HepG2 (cell line): ENCODE measurements around the gene PEX11B. TPM values are rescaled to one million over a fixed set of nuclear protein-coding genes. Genes with fewer than 3 reads are reported as not detected.

Experiments
- ATAC-seq: fragments of 200-7000 bp; cut with Tn5 transposase; 3 replicates; pipeline ENCODE4 v1.9.1; 2020; ENCODE audit warnings: mild to moderate bottlenecking, moderate library complexity
- BruUV-seq: library from RNA; stranded (reverse); fragments of 400-500 nt; replicated peaks from 2 replicates; lab custom pipeline; 2021; lab: Mats Ljungman, UMichigan
- CTCF ChIA-PET: fragments of 300-600 bp; formaldehyde crosslinking; extraction: SDS; loops from one replicate; lab custom pipeline; 2021; ENCODE audit warnings: low total read pairs, inconsistent platforms, low intra/inter-chr PET ratio; lab: Yijun Ruan, JAX
- POLR2A ChIA-PET: fragments of 350-600 bp; sonication (Branson Sonifier 250); formaldehyde crosslinking; loops from one replicate; lab custom pipeline; 2020; ENCODE audit warnings: antibody characterized with exemption, inconsistent platforms; lab: Yijun Ruan, JAX
- DNase-seq: peaks from one replicate; pipeline ENCODE4 v3.0.0-alpha.2; 2015; ENCODE audit warnings: low spot score
- FAIRE-seq: peaks from 3 replicates; lab custom pipeline; 2011; peaks lifted over from hg19 to GRCh38; lab: Jason Lieb, UNC
- H2AFZ ChIP-seq: one replicate; pipeline ENCODE4 v1.6.1; 2011; ENCODE audit warnings: low read length, inconsistent platforms
- H3K27ac ChIP-seq: fragments of 300-600 bp; 3 replicates; pipeline ENCODE4 v1.8.0; 2011; ENCODE audit warnings: mixed run types, mild to moderate bottlenecking, mixed read lengths, low read length, inconsistent platforms; ENCODE audit not compliant: insufficient read depth; ENCODE audit errors: extremely low read length
- H3K27me3 ChIP-seq, 2 experiments: fragments of 200-600 bp in 1 of 2; 2 replicates in 1 of 2; 3 replicates in 1 of 2; pipeline versions ENCODE4 v1.6.0 to v1.8.0; 2011; ENCODE audit warnings: low read length in 2 of 2, mild to moderate bottlenecking in 2 of 2, moderate library complexity in 2 of 2, inconsistent platforms in 1 of 2; ENCODE audit not compliant: insufficient read depth in 2 of 2, control insufficient read depth in 1 of 2
- H3K36me3 ChIP-seq, 2 experiments: fragments of 200-600 bp in 1 of 2; replicated peaks in 1 of 2; 2 replicates in 1 of 2; 3 replicates in 1 of 2; pipeline versions ENCODE4 v1.5.1 to v1.8.0; 2011; ENCODE audit warnings: low read length in 2 of 2, inconsistent platforms in 1 of 2; ENCODE audit not compliant: insufficient read depth in 2 of 2, control insufficient read depth in 1 of 2
- H3K4me1 ChIP-seq: 2 replicates; pipeline ENCODE4 v1.5.1; 2012; ENCODE audit warnings: low read length, inconsistent platforms; ENCODE audit not compliant: insufficient read depth
- H3K4me2 ChIP-seq: 2 replicates; pipeline ENCODE4 v1.6.0; 2011; ENCODE audit warnings: low read depth, low read length, inconsistent platforms
- H3K4me3 ChIP-seq, 3 experiments: fragments of 200-600 bp in 1 of 3; sonication (generic), shearing (Covaris generic) in 1 of 3; replicated peaks in 1 of 3; 2 replicates each; pipeline ENCODE4 v1.5.1; 2011 to 2016; ENCODE audit warnings: low read length in 3 of 3, inconsistent platforms in 2 of 3, low read depth in 2 of 3, mild to moderate bottlenecking in 2 of 3, control low read depth in 1 of 3, mixed read lengths in 1 of 3; ENCODE audit not compliant: insufficient read depth in 1 of 3
- H3K79me2 ChIP-seq: one replicate; pipeline ENCODE4 v1.6.1; 2011; ENCODE audit warnings: low read length, inconsistent platforms; ENCODE audit not compliant: insufficient read depth
- H3K9ac ChIP-seq: 2 replicates; pipeline ENCODE4 v1.6.0; 2011; ENCODE audit warnings: mild to moderate bottlenecking, low read depth, low read length, inconsistent platforms; ENCODE audit not compliant: insufficient read depth
- H3K9me3 ChIP-seq: 2 replicates; pipeline ENCODE4 v1.5.1; 2012; ENCODE audit warnings: mild to moderate bottlenecking, low read length
- H4K20me1 ChIP-seq: 2 replicates; pipeline ENCODE4 v1.6.0; 2011; ENCODE audit warnings: inconsistent platforms, mild to moderate bottlenecking, low read length, moderate library complexity; ENCODE audit not compliant: insufficient read depth
- JUNB ChIP-seq: sonication (generic); formaldehyde crosslinking; IDR thresholded peaks from 2 replicates; pipeline ENCODE4 v1.8.0; 2022; ENCODE audit warnings: missing genetic modification reagents, mild to moderate bottlenecking, borderline replicate concordance
- RERE ChIP-seq: IDR thresholded peaks from 2 replicates; pipeline ENCODE4 v1.6.1; 2016; ENCODE audit warnings: low read depth, missing genetic modification reagents, missing compliant biosample characterization
- SIN3A ChIP-seq: IDR thresholded peaks from 2 replicates; pipeline ENCODE4 v1.6.1; 2011; ENCODE audit warnings: low read depth, mild to moderate bottlenecking, control low read depth, low read length, borderline replicate concordance
- SKI ChIP-seq: fragments of 450-650 bp; IDR thresholded peaks from one replicate; pipeline ENCODE4 v1.6.1; 2018; ENCODE audit warnings: mild to moderate bottlenecking; ENCODE audit not compliant: partially characterized antibody
- SMAD3 ChIP-seq: sonication (generic); formaldehyde crosslinking; IDR thresholded peaks from 2 replicates; pipeline ENCODE4 v1.4.0; 2020; ENCODE audit warnings: missing genetic modification reagents
- TRAFD1 ChIP-seq: sonication (generic); formaldehyde crosslinking; IDR thresholded peaks from 2 replicates; pipeline ENCODE4 v1.5.1; 2020; ENCODE audit warnings: missing genetic modification reagents, mild to moderate bottlenecking, borderline replicate concordance
- ZBTB21 ChIP-seq: sonication (generic); formaldehyde crosslinking; IDR thresholded peaks from 2 replicates; pipeline ENCODE4 v1.4.0; 2020; ENCODE audit warnings: missing genetic modification reagents
- ZGPAT ChIP-seq: IDR thresholded peaks from 2 replicates; pipeline ENCODE4 v1.6.1; 2016; ENCODE audit warnings: mild to moderate bottlenecking
- ZNF18 ChIP-seq: sonication (generic); formaldehyde crosslinking; IDR thresholded peaks from 2 replicates; pipeline ENCODE4 v1.8.0; 2022; ENCODE audit warnings: mild to moderate bottlenecking, missing genetic modification reagents; ENCODE audit not compliant: insufficient replicate concordance
- ZNF775 ChIP-seq: sonication (generic); formaldehyde crosslinking; IDR thresholded peaks from 2 replicates; pipeline ENCODE4 v1.4.0; 2020; ENCODE audit warnings: missing genetic modification reagents, mild to moderate bottlenecking, moderate library complexity, borderline replicate concordance
- WGBS: methylation state at CpG from one replicate; pipeline ENCODE4 v1.1.6; 2017; ENCODE audit warnings: low lambda C conversion rate; 5-methylcytosine and 5-hydroxymethylcytosine counted together
- in situ Hi-C: cut with HindIII; loops from 2 replicates; pipeline ENCODE4 v1.10.0; 2017; ENCODE audit warnings: low pct_unique_long_range_greater_than_20kb; ENCODE audit not compliant: extremely low pct_ligation_motif_present
- intact Hi-C: fragments of 100-400 bp; cut with micrococcal nuclease; formaldehyde crosslinking; loops from one replicate; pipeline ENCODE4 v1.10.0; 2022; ENCODE audit not compliant: unreplicated experiment
- polyA plus RNA-seq, 8 experiments: library from polyadenylated mRNA; depleted of rRNA in 3 of 8; stranded (reverse) in 7 of 8; unstranded in 1 of 8; fragments of >200 nt; fragmentation: Illumina TruSeq in 4 of 8; extraction: Trizol in 4 of 8; gene quantifications; 2 replicates each; pipeline versions ENCODE4 v1.2.1 to v1.2.3, GENCODE V29; 2011 to 2016; ENCODE audit warnings: low read depth in 4 of 8, missing spikeins in 1 of 8, mixed read lengths in 1 of 8; ENCODE audit not compliant: insufficient read depth in 1 of 8
- total RNA-seq, 5 experiments: library from RNA; depleted of rRNA; stranded (reverse); fragments of >200 nt; fragmentation: Illumina TruSeq; extraction: Trizol; gene quantifications; 2 replicates each; pipeline ENCODE4 v1.2.3, GENCODE V29; 2016; ENCODE audit warnings: low read depth in 1 of 5
- TF ChIP-seq, protein P1 (sequence below): sonication (generic); formaldehyde crosslinking; IDR thresholded peaks from 2 replicates; pipeline ENCODE4 v1.5.1; 2020; ENCODE audit warnings: mild to moderate bottlenecking, missing genetic modification reagents, moderate library complexity

The PEX11B gene
- total and polyA plus RNA-seq, 2 of the 13 experiments (the other 11 are each of a cell fraction or from before 2014, with no cell fraction given), result 21.6 to 48.4 TPM

- TF ChIP-seq, protein P1, sequence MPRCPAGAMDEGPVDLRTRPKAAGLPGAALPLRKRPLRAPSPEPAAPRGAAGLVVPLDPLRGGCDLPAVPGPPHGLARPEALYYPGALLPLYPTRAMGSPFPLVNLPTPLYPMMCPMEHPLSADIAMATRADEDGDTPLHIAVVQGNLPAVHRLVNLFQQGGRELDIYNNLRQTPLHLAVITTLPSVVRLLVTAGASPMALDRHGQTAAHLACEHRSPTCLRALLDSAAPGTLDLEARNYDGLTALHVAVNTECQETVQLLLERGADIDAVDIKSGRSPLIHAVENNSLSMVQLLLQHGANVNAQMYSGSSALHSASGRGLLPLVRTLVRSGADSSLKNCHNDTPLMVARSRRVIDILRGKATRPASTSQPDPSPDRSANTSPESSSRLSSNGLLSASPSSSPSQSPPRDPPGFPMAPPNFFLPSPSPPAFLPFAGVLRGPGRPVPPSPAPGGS (CRISPR knock-in tag), result no peak
- no peak for TF ChIP-seq ZNF18
- no peak for TF ChIP-seq SIN3A
- TF ChIP-seq TRAFD1 (CRISPR knock-in tag), result no peak
- no peak for TF ChIP-seq SMAD3 (CRISPR knock-in tag)
- no peak for TF ChIP-seq JUNB
These were observed 33.8 kb downstream of the PEX11B start (continued) for GRCh38 chr1:145884675-145885074.

DNA sequence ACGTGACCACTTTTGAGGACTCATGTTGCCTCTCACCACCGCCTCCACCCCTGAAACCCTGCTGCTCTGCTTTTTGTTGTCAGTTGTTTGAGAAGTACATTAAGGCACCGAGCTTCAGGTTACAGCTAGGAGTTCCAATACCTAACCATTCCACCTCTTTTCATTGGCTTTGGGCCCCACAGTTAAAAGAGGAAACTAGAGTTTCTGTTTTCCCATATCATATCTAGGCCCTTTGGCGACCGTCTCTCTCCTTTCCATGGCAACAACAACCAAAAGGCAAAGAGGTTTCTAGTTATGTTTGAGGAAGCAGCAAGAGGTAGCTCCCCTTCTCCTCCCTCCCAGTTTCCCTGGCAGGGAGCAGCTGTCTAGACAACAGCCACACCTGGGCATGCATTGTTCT is 38.7 kb downstream of the PEX11B start:
- Histone ChIP-seq H3K4me3 (no peak overlapping the region), H3K4me1 (0 out of 2 replicates have a peak, but pooled peaks cover 7% of the 10 kb centered on the region), H3K79me2 (no peaks in the 10 kb centered on the region), H3K27me3 (peaks cover 2 to 46% of the 10 kb centered on the region in 2 experiments; a peak in 4 of 5 replicates), H3K27ac (no peak overlapping the region), H4K20me1 (no peaks in the 10 kb centered on the region), H3K9me3 (no peaks in the 10 kb centered on the region), H3K4me2 (no peak overlapping the region), H3K9ac (no peak overlapping the region), H3K36me3 (no peaks in the 10 kb centered on the region), H2AFZ (no peak overlapping the region)
- TF ChIP-seq ZGPAT (CRISPR knock-in tag) (no peak), ZNF775 (CRISPR knock-in tag) (no peak), ZBTB21 (CRISPR knock-in tag) (no peak), RERE (CRISPR knock-in tag) (no peak), SKI (no peak)
- FAIRE-seq (no peak), DNase-seq (no peak), ATAC-seq (no peak)
- no TSS peak for BruUV-seq
- in situ Hi-C loops (loop anchor here (10.0 kb wide), 1 partner anchor 125 kb away; no protein-coding TSS in a partner anchor), intact Hi-C loops (no loop called here)
- CTCF ChIA-PET, result no interaction called here
- WGBS, result 16% methylated on average over 5 of the region's 5 CpGs
- POLR2A ChIA-PET, result no interaction called here
